ENCODE results near the gene LCE2A.

LCE2A gene

GRCh38 chr1:152743371-152744145 is 45.4 kb downstream of the LCE2A start:
- DNase-seq (ENCODE audit: low read depth), result no peak

- no peak for DNase-seq (ENCODE audit: low read depth)
Observed at GRCh38 chr1:152745289-152745704, 47.2 kb downstream of the LCE2A start.

- no peak for DNase-seq (ENCODE audit: low read depth)
Observed at GRCh38 chr1:152745765-152746444, 47.8 kb downstream of the LCE2A start.

- no peak for DNase-seq (ENCODE audit: low read depth)
Observed at GRCh38 chr1:152747831-152748230, 49.7 kb downstream of the LCE2A start.

All from EH (cell line).